PC-3 (cell line): Measurements from ENCODE around the gene MREG. TPM values are rescaled to one million over a fixed set of nuclear protein-coding genes. Genes with fewer than 3 reads are reported as not detected.

Experiments used
- ATAC-seq: fragments of 200-7000 bp; cut with Tn5 transposase; 2 replicates; pipeline ENCODE4 v1.9.1; 2020; ENCODE audit warnings: mild to moderate bottlenecking, moderate library complexity
- BruUV-seq: library from RNA; stranded (reverse); fragments of 400-500 nt; replicated peaks from 2 replicates; lab custom pipeline; 2021; lab: Mats Ljungman, UMichigan
- CTCF ChIA-PET: fragments of 300-600 bp; sonication (Branson Sonifier 250); formaldehyde crosslinking; loops from one replicate; lab custom pipeline; 2022; ENCODE audit warnings: antibody characterized with exemption; lab: Charles Lee
- POLR2A ChIA-PET: fragments of 300-600 bp; sonication (Branson Sonifier 250); formaldehyde crosslinking; loops from one replicate; lab custom pipeline; 2022; ENCODE audit warnings: antibody characterized with exemption; ENCODE audit not compliant: unreplicated experiment; lab: Charles Lee
- DNase-seq: peaks from one replicate; pipeline ENCODE4 v3.0.0-alpha.2; 2015
- H2AFZ ChIP-seq: fragments of 300-600 bp; sonication (generic); 2 replicates; pipeline ENCODE4 v1.6.0; 2016; ENCODE audit warnings: antibody characterized with exemption, low read length
- H3F3A ChIP-seq: fragments of 300-600 bp; sonication (generic); one replicate; pipeline ENCODE4 v1.6.0; 2017; ENCODE audit warnings: antibody characterized with exemption, low read length, control low read depth, mild to moderate bottlenecking; ENCODE audit not compliant: unreplicated experiment
- H3K27ac ChIP-seq: fragments of 300-600 bp; sonication (generic); 2 replicates; pipeline ENCODE4 v1.5.1; 2016; ENCODE audit warnings: mild to moderate bottlenecking, low read length
- H3K27me3 ChIP-seq: fragments of 300-600 bp; sonication (generic); 2 replicates; pipeline ENCODE4 v1.6.1; 2016; ENCODE audit warnings: low read length, mixed read lengths
- H3K36me3 ChIP-seq: fragments of 300-600 bp; sonication (generic); 2 replicates; pipeline ENCODE4 v1.6.1; 2016; ENCODE audit warnings: low read depth, mixed run types, low read length, mixed read lengths
- H3K4me1 ChIP-seq: fragments of 300-600 bp; sonication (generic); 2 replicates; pipeline ENCODE4 v1.5.1; 2016; ENCODE audit warnings: low read length; ENCODE audit not compliant: insufficient read depth
- H3K4me2 ChIP-seq: fragments of 300-600 bp; sonication (generic); 2 replicates; pipeline ENCODE4 v1.6.0; 2016; ENCODE audit warnings: low read length
- H3K4me3 ChIP-seq: fragments of 300-600 bp; sonication (generic); 2 replicates; pipeline ENCODE4 v1.5.1; 2016; ENCODE audit warnings: mild to moderate bottlenecking, low read length, mixed read lengths
- H3K79me2 ChIP-seq: fragments of 300-600 bp; sonication (generic); 2 replicates; pipeline ENCODE4 v1.6.1; 2017; ENCODE audit warnings: low read length, mixed read lengths
- H3K9ac ChIP-seq: fragments of 300-600 bp; sonication (generic); 2 replicates; pipeline ENCODE4 v1.6.0; 2016; ENCODE audit warnings: mild to moderate bottlenecking, low read length
- H3K9me2 ChIP-seq: fragments of 300-600 bp; sonication (generic); replicated peaks from 2 replicates; pipeline ENCODE4 v1.6.1; 2016; ENCODE audit warnings: mixed run types, low read length, mixed read lengths
- H3K9me3 ChIP-seq: fragments of 300-600 bp; sonication (generic); 2 replicates; pipeline ENCODE4 v1.6.1; 2016; ENCODE audit warnings: low read length, mixed read lengths
- H4K20me1 ChIP-seq: fragments of 300-600 bp; sonication (generic); 2 replicates; pipeline ENCODE4 v1.6.1; 2016; ENCODE audit warnings: low read length, mixed read lengths
- EZH2 ChIP-seq: fragments of 300-600 bp; sonication (generic); IDR thresholded peaks from one replicate; pipeline ENCODE4 v1.6.1; 2017; ENCODE audit warnings: antibody characterized with exemption, mild to moderate bottlenecking, low read length; ENCODE audit not compliant: unreplicated experiment
- EZH2phosphoT487 ChIP-seq: fragments of 300-600 bp; sonication (generic); IDR thresholded peaks from 2 replicates; pipeline ENCODE4 v1.6.1; 2018; ENCODE audit warnings: mild to moderate bottlenecking, antibody characterized with exemption, low read length, borderline replicate concordance
- intact Hi-C: fragments of 100-400 bp; cut with micrococcal nuclease; formaldehyde crosslinking; loops from 2 replicates; pipeline ENCODE4 v1.9.0; 2023
- total RNA-seq: library from RNA; depleted of rRNA; stranded (reverse); fragments of >200 nt; gene quantifications from 2 replicates; pipeline ENCODE4 v1.2.3, GENCODE V29; 2014
- TF ChIP-seq, protein P1 (sequence below): fragments of 300-600 bp; sonication (generic); conservative IDR thresholded peaks from 2 replicates; pipeline ENCODE4 v1.5.1; 2017; ENCODE audit warnings: antibody characterized with exemption, low read depth, mild to moderate bottlenecking, low read length

MREG gene
- total RNA-seq, 1 experiment from 2014 or later = 24.4 TPM

DNA sequence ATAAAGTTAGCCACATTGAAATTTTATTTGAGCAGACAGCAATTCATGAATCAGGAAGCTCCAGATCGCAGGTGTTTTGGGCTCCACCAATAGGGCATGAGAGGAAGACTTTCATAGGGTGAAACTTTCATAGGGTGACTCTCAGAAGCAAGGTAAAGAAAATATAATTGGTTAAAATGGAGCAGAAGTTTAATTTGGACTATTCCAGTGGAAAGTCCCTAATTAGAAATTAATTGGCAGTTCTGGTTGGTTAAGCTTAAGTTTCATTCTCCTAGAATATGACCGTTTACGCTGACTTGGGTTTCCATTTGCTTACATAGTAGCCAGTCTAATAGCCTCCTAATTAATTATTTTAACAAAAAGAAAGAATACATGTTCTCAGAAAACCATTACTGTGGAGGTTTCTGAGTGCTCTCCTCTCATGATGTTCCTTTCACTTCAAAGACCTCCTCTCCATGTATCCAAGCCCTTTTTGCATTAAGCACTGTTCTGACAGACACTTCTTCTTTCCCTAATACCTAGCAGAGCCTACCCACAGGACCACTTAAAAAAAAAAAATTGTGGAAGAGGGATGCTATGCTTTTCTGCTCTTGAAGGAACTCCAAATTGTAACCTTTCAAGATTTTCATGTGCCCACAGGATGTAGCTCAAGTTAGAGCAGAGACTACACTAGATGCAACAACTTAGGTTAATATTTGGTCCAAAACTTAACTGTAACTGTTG is 99.1 kb downstream of the MREG start:
- no peak overlapping the region for H3K9ac ChIP-seq
- intact Hi-C loops = no loop called here
- no peak overlapping the region for H3K4me3 ChIP-seq
- H3K9me3 ChIP-seq = no peaks in the 10 kb centered on the region
- no TSS peak for BruUV-seq
- no peaks in the 10 kb centered on the region for H3K9me2 ChIP-seq
- H3F3A ChIP-seq = no peaks in the 10 kb centered on the region
- peaks cover 18% of the 10 kb centered on the region for H3K4me1 ChIP-seq
- TF ChIP-seq EZH2phosphoT487 = no peak
- TF ChIP-seq, protein P1, sequence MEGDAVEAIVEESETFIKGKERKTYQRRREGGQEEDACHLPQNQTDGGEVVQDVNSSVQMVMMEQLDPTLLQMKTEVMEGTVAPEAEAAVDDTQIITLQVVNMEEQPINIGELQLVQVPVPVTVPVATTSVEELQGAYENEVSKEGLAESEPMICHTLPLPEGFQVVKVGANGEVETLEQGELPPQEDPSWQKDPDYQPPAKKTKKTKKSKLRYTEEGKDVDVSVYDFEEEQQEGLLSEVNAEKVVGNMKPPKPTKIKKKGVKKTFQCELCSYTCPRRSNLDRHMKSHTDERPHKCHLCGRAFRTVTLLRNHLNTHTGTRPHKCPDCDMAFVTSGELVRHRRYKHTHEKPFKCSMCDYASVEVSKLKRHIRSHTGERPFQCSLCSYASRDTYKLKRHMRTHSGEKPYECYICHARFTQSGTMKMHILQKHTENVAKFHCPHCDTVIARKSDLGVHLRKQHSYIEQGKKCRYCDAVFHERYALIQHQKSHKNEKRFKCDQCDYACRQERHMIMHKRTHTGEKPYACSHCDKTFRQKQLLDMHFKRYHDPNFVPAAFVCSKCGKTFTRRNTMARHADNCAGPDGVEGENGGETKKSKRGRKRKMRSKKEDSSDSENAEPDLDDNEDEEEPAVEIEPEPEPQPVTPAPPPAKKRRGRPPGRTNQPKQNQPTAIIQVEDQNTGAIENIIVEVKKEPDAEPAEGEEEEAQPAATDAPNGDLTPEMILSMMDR = no peak
- TF ChIP-seq EZH2 = no peak
- DNase-seq = no peak
- H4K20me1 ChIP-seq = no peaks in the 10 kb centered on the region
- H3K79me2 ChIP-seq = no peaks in the 10 kb centered on the region
- ATAC-seq = no peak
- H3K27me3 ChIP-seq = no peaks in the 10 kb centered on the region
- ChIA-PET POLR2A (no interaction called here), CTCF (interaction anchor here (0.5 to 0.6 kb wide), 2 partner anchors 35 to 86 kb away, joined by 5 to 6 read pairs; no protein-coding TSS in a partner anchor)
- no peak overlapping the region for H2AFZ ChIP-seq
- H3K36me3 ChIP-seq = no peaks in the 10 kb centered on the region
- no peak overlapping the region for H3K4me2 ChIP-seq
- H3K27ac ChIP-seq = no peak overlapping the region

DNA sequence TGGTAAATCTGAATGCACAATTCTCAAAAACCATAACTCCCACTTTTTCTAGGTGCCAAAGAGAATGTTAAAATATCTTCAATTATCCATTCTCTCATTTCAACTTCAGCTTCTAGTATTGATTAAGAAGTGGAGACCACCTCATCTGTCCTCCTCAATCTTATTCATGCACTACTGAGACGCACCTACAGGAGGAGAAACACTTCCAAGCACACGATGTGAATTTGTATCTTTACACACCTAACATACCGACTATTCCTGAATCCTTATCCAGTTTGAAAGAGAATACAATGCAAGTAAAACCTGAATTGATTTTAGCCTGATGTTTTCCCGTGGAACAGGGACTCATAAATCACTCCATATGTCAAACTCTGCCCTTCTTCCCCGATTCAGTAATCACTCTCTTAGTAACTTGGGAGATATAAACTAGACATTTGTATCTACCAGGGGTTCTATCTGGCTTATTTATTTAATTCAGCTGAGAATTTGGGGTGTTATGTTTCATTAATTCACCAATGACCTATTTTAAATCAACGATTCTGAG is 101.0 kb downstream of the MREG start:
- intact Hi-C loops = no loop called here
- BruUV-seq = no TSS peak
- CTCF ChIA-PET = no interaction called here

More for the DNA sequence above, 101.0 kb downstream of the MREG start:
- Histone ChIP-seq H3K36me3 (no peaks in the 10 kb centered on the region), H3F3A (no peaks in the 10 kb centered on the region), H3K9me3 (no peaks in the 10 kb centered on the region), H4K20me1 (no peaks in the 10 kb centered on the region), H3K79me2 (no peaks in the 10 kb centered on the region), H3K27ac (no peak overlapping the region), H3K27me3 (no peaks in the 10 kb centered on the region), H2AFZ (no peak overlapping the region), H3K9me2 (no peaks in the 10 kb centered on the region), H3K4me2 (no peak overlapping the region), H3K4me1 (no peaks in the 10 kb centered on the region), H3K9ac (no peak overlapping the region), H3K4me3 (no peak overlapping the region)
- TF ChIP-seq, protein P1 = 0 out of 2 replicates have a peak, but pooled peaks have one; percentile 8
- no peak for TF ChIP-seq EZH2
- TF ChIP-seq EZH2phosphoT487 = no peak
- DNase-seq (no peak), ATAC-seq (no peak)
- POLR2A ChIA-PET = no interaction called here
